ENCODE results near the gene AMDHD1. TPM values are rescaled to one million over a fixed set of nuclear protein-coding genes. Genes with fewer than 3 reads are reported as not detected.

Gene AMDHD1
- total RNA-seq, 8 experiments from 2014 or later, result 0.27 to 9.9 (median 1.2) TPM

GRCh38 chr12:96000858-96001257 is 57.7 kb downstream of the AMDHD1 start:
- no peak overlapping the region for H3K4me3 ChIP-seq
- H3K27ac ChIP-seq, result no peak overlapping the region
- ATAC-seq (replicated peaks in 6 of 8), result no peak
- in situ Hi-C loops (cut with MboI; ENCODE audit: low pct_unique_long_range_greater_than_20kb in 2 of 9, low sequenced_read_pairs in 9 of 9, unreplicated experiment in 9 of 9), result no loop called here
- no peaks in the 10 kb centered on the region for H3K4me1 ChIP-seq (replicated peaks in 1 of 2)
- 72 to 98% (median 91%) methylated on average over 3 to 5 of the region's 5 CpGs for WGBS, 10 experiments

GRCh38 chr12:96006727-96007126 is 63.6 kb downstream of the AMDHD1 start:
- Histone ChIP-seq H3K27ac (no peak overlapping the region), H3K4me3 (no peak overlapping the region), H3K4me1 (replicated peaks in 1 of 2) (no peaks in the 10 kb centered on the region)
- WGBS, 10 experiments, result 76 to 100% (median 100%) methylated on average over 1 of the region's 1 CpG
- in situ Hi-C loops (cut with MboI; ENCODE audit: low pct_unique_long_range_greater_than_20kb in 2 of 9, low sequenced_read_pairs in 9 of 9, unreplicated experiment in 9 of 9), result no loop called here
- ATAC-seq (replicated peaks in 6 of 8), result no peak

GRCh38 chr12:96007729-96008128 is 64.6 kb downstream of the AMDHD1 start:
- 0 to 56% (median 14%) methylated on average over 1 of the region's 1 CpG; no CpG with 5 or more reads in 5 of the 10 experiments for WGBS, 10 experiments
- no peak overlapping the region for H3K27ac ChIP-seq
- in situ Hi-C loops (cut with MboI; ENCODE audit: low pct_unique_long_range_greater_than_20kb in 2 of 9, low sequenced_read_pairs in 9 of 9, unreplicated experiment in 9 of 9), result no loop called here
- no peaks in the 10 kb centered on the region for H3K4me1 ChIP-seq (replicated peaks in 1 of 2)
- no peak for ATAC-seq (replicated peaks in 6 of 8)
- H3K4me3 ChIP-seq, result no peak overlapping the region

- no peaks in the 10 kb centered on the region for H3K4me1 ChIP-seq (replicated peaks in 1 of 2)
- in situ Hi-C loops (cut with MboI; ENCODE audit: low pct_unique_long_range_greater_than_20kb in 2 of 9, low sequenced_read_pairs in 9 of 9, unreplicated experiment in 9 of 9), result no loop called here
- H3K27ac ChIP-seq, result no peak overlapping the region
- 68 to 100% (median 93%) methylated on average over 1 to 3 of the region's 3 CpGs for WGBS, 10 experiments
- no peak for ATAC-seq (replicated peaks in 6 of 8)
- no peak overlapping the region for H3K4me3 ChIP-seq
Measured at GRCh38 chr12:96014943-96015599, 71.9 kb downstream of the AMDHD1 start.

GRCh38 chr12:96015672-96016071 is 72.5 kb downstream of the AMDHD1 start:
- ATAC-seq (replicated peaks in 6 of 8), result peak in 4 of 8 experiments; percentile 27 to 68 (median 32)
- Histone ChIP-seq H3K4me1 (replicated peaks in 1 of 2) (no peaks in the 10 kb centered on the region), H3K27ac (no peak overlapping the region), H3K4me3 (no peak overlapping the region)
- 0 to 96% (median 89%) methylated on average over 1 to 4 of the region's 5 CpGs; no CpG with 5 or more reads in 1 of the 10 experiments for WGBS, 10 experiments
- in situ Hi-C loops (cut with MboI; ENCODE audit: low pct_unique_long_range_greater_than_20kb in 2 of 9, low sequenced_read_pairs in 9 of 9, unreplicated experiment in 9 of 9), result no loop called here

Other genes starting within 250 kb of the AMDHD1 start
- gene NTN4, start 152.6 kb upstream of the AMDHD1 start, total RNA-seq, result 10 to 100 TPM in 3 of 8 experiments, 1 to 10 TPM in 5; 4.3 to 50.8 (median 8.7) TPM
- gene SNRPF, start 84.4 kb upstream of the AMDHD1 start, total RNA-seq, result 10 to 100 TPM; 31.9 to 77.2 (median 41.7) TPM
- 1 to 10 TPM in 4 of 8 experiments, under 1 TPM in 4; 0.37 to 2.2 (median 1.0) TPM for gene CCDC38, start 717 bp upstream of the AMDHD1 start, total RNA-seq
- 10 to 100 TPM in 1 of 8 experiments, 1 to 10 TPM in 2, under 1 TPM in 5; under 0.01 to 32.4 (median 0.58) TPM for gene HAL, start 53.0 kb downstream of the AMDHD1 start, total RNA-seq
- gene LTA4H, start 92.3 kb downstream of the AMDHD1 start, total RNA-seq, result 100 to 1,000 TPM in 3 of 8 experiments, 10 to 100 TPM in 5; 56.7 to 258 (median 66.9) TPM

All from motor neuron (in vitro differentiated cells).